ENCODE measurements around the gene IKZF1.

The IKZF1 gene

DNA sequence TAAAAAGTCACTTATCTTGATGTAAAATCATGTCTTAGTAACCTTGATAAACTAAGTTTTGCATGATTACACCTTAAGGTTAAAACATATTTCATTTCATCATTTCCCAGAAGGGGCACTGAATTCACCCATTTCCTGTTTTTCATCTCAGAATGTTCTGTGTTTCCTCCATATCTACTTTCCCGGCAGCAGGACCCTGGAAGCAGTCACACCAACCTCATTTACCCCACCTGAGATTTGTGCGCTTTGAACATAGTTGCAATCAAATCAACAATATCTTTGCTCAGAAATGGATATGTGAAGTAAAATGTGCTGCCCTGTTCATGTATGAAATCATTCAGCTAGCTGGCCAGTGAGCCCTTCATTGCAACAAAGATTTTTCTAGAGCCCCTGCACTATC lies 46.8 kb downstream of the IKZF1 start:
- Histone ChIP-seq H3K9me3 (ENCODE audit: severe bottlenecking) (no peaks in the 10 kb centered on the region), H3K36me3 (ENCODE audit: low read depth) (no peaks in the 10 kb centered on the region), H3K4me3 (ENCODE audit: severe bottlenecking) (no peak overlapping the region), H3K27ac (ENCODE audit: poor library complexity, severe bottlenecking) (no peak overlapping the region), H3K27me3 (ENCODE audit: insufficient read depth, poor library complexity, severe bottlenecking) (peaks cover 18% of the 10 kb centered on the region), H3K4me1 (ENCODE audit: insufficient read depth, poor library complexity, severe bottlenecking) (no peaks in the 10 kb centered on the region)
- TF ChIP-seq, protein P1, sequence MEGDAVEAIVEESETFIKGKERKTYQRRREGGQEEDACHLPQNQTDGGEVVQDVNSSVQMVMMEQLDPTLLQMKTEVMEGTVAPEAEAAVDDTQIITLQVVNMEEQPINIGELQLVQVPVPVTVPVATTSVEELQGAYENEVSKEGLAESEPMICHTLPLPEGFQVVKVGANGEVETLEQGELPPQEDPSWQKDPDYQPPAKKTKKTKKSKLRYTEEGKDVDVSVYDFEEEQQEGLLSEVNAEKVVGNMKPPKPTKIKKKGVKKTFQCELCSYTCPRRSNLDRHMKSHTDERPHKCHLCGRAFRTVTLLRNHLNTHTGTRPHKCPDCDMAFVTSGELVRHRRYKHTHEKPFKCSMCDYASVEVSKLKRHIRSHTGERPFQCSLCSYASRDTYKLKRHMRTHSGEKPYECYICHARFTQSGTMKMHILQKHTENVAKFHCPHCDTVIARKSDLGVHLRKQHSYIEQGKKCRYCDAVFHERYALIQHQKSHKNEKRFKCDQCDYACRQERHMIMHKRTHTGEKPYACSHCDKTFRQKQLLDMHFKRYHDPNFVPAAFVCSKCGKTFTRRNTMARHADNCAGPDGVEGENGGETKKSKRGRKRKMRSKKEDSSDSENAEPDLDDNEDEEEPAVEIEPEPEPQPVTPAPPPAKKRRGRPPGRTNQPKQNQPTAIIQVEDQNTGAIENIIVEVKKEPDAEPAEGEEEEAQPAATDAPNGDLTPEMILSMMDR (IDR thresholded peaks at IDR 0.05; ENCODE audit: poor library complexity, severe bottlenecking), result no peak
- ATAC-seq (ENCODE audit: low read depth) (no peak), DNase-seq (ENCODE audit: low spot score) (no peak)

DNA sequence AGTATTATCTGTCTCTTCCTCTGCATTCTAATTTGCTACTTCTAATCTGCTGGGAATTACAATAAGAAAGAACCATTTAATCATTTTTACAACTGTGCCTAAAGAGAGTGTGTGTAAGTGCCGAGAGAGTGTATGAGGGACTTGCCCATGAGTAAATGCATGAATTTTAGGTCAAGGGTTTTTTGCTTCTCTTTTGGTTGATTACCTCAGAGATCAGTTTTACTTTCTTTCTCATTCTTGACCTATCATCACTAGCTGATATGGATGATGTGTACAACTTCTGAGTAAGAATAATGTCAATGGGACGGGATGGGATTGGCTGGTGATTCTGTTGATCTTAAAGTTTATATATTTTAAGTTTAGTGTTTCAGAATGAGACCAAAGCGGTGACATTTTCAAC lies 47.8 kb downstream of the IKZF1 start:
- TF ChIP-seq, protein P1 (IDR thresholded peaks at IDR 0.05; ENCODE audit: poor library complexity, severe bottlenecking), result no peak
- Histone ChIP-seq H3K36me3 (ENCODE audit: low read depth) (no peaks in the 10 kb centered on the region), H3K27me3 (ENCODE audit: insufficient read depth, poor library complexity, severe bottlenecking) (peaks cover 15% of the 10 kb centered on the region), H3K9me3 (ENCODE audit: severe bottlenecking) (no peaks in the 10 kb centered on the region), H3K4me3 (ENCODE audit: severe bottlenecking) (no peak overlapping the region), H3K4me1 (ENCODE audit: insufficient read depth, poor library complexity, severe bottlenecking) (no peaks in the 10 kb centered on the region), H3K27ac (ENCODE audit: poor library complexity, severe bottlenecking) (no peak overlapping the region)
- ATAC-seq (ENCODE audit: low read depth), result no peak
- DNase-seq (ENCODE audit: low spot score), result no peak

DNA sequence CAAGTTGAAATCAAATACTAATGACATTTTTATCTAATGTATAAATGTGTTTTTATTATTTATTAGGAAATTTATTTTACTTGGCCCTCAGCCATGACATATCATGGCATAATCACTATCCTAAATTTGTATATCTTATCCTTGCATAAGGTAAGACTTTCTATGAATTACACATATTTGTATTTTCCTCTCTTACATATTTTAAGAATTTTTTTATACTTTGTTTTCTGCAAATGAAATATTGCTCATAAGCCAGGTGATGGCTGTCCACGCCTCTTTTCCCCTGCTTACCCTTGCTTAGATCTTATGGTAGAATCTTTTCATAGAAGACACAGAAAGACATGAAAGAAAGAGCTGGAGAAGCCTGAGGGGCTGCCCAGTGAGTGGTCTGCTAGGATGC lies 48.2 kb downstream of the IKZF1 start:
- Histone ChIP-seq H3K36me3 (ENCODE audit: low read depth) (no peaks in the 10 kb centered on the region), H3K27ac (ENCODE audit: poor library complexity, severe bottlenecking) (no peak overlapping the region)

DNA sequence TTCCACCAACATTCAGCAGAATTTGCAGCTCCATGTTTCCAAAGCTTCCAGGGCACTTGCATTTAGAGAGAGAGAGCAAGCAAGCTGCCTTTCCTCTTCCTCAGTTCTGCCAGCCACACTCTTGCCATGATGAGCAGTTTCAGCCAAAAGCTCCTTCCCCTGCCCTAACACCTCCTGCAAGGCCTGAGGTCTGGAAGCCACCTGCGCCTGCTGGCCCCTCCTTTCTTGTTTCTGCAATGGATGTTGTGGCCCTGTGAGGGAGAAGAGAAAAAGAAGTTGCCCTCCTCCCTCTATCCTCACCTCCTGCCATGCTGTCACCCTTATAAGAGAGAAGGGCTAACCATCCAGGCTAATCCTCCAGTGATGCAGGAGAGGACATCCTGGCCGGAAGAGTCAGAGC lies 48.7 kb downstream of the IKZF1 start:
- TF ChIP-seq, protein P1 (IDR thresholded peaks at IDR 0.05; ENCODE audit: poor library complexity, severe bottlenecking), result no peak
- no peaks in the 10 kb centered on the region for H3K9me3 ChIP-seq (ENCODE audit: severe bottlenecking)
- ATAC-seq (ENCODE audit: low read depth) (no peak), DNase-seq (ENCODE audit: low spot score) (no peak)
- peaks cover 12% of the 10 kb centered on the region for H3K27me3 ChIP-seq (ENCODE audit: insufficient read depth, poor library complexity, severe bottlenecking)
- no peaks in the 10 kb centered on the region for H3K4me1 ChIP-seq (ENCODE audit: insufficient read depth, poor library complexity, severe bottlenecking)
- no peaks in the 10 kb centered on the region for H3K36me3 ChIP-seq (ENCODE audit: low read depth)
- H3K4me3 ChIP-seq (ENCODE audit: severe bottlenecking), result no peak overlapping the region
- no peak overlapping the region for H3K27ac ChIP-seq (ENCODE audit: poor library complexity, severe bottlenecking)

More for the DNA sequence above, 48.2 kb downstream of the IKZF1 start:
- Histone ChIP-seq H3K9me3 (ENCODE audit: severe bottlenecking) (no peaks in the 10 kb centered on the region), H3K4me3 (ENCODE audit: severe bottlenecking) (no peak overlapping the region), H3K27me3 (ENCODE audit: insufficient read depth, poor library complexity, severe bottlenecking) (peaks cover 12% of the 10 kb centered on the region), H3K4me1 (ENCODE audit: insufficient read depth, poor library complexity, severe bottlenecking) (no peaks in the 10 kb centered on the region)
- TF ChIP-seq, protein P1 (IDR thresholded peaks at IDR 0.05; ENCODE audit: poor library complexity, severe bottlenecking), result no peak
- DNase-seq (ENCODE audit: low spot score) (no peak), ATAC-seq (ENCODE audit: low read depth) (no peak)

DNA sequence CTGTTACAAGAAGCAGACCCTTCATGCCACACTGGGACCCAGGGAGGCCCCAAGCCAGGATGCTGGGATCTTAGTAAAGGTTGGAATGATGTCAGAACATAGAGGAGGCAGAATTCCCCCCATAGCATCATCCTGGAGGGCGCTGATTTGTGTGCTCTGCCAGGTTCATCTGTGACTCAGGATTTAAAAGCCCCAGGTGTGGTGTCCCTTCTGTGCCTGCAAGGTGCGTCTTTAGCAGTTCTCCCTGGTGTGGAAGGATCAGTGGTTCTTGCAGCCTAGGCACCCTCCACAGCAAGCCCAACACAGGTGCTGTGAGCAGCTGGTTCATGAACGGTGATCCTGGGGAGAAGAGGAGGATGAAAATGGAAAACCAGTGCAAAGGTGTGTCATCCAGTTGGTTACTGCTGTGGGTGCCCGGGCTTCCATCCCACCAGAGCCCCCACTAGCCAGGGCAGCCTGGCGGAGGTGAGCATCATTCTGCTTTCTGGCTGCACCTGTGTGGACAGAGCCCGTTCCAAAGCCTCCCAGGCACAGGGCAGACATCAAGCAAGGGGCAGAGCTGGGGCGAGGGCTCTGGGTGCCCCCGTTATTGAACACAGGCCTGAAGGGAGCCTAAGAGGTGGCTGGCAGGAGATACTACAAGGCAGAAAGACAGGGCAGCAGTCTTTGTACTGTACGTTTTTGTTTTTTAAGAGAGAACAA lies 49.5 kb downstream of the IKZF1 start:
- H3K4me1 ChIP-seq (ENCODE audit: insufficient read depth, poor library complexity, severe bottlenecking), result no peaks in the 10 kb centered on the region
- H3K9me3 ChIP-seq (ENCODE audit: severe bottlenecking), result no peaks in the 10 kb centered on the region
- peaks cover 15% of the 10 kb centered on the region for H3K27me3 ChIP-seq (ENCODE audit: insufficient read depth, poor library complexity, severe bottlenecking)

More for the DNA sequence above, 49.5 kb downstream of the IKZF1 start:
- DNase-seq (ENCODE audit: low spot score) (no peak), ATAC-seq (ENCODE audit: low read depth) (no peak)
- Histone ChIP-seq H3K4me3 (ENCODE audit: severe bottlenecking) (no peak overlapping the region), H3K36me3 (ENCODE audit: low read depth) (no peaks in the 10 kb centered on the region), H3K27ac (ENCODE audit: poor library complexity, severe bottlenecking) (no peak overlapping the region)
- TF ChIP-seq, protein P1 (IDR thresholded peaks at IDR 0.05; ENCODE audit: poor library complexity, severe bottlenecking), result no peak
